ENCODE measurements around the gene BOK. TPM values are rescaled to one million over a fixed set of nuclear protein-coding genes. Genes with fewer than 3 reads are reported as not detected.

The BOK gene
- total and polyA plus RNA-seq, 2 donors (not counting 1 experiment from before 2014, with no cell fraction given) = 21.2 to 42.4 TPM

- peaks cover 2% of the 10 kb centered on the region for H3K4me1 ChIP-seq (ENCODE audit: control insufficient read depth, extremely low read depth, insufficient read depth, low read length)
- TF ChIP-seq EZH2 (IDR thresholded peaks at IDR 0.05; ENCODE audit: low read length, missing control alignments) (no peak), CTCF (conservative IDR thresholded peaks at IDR 0.05 in 1 of 2, IDR thresholded peaks at IDR 0.05 in 1 of 2; ENCODE audit: low read depth in 1 of 2, low read length in 2 of 2) (no peak)
- H3K4me2 ChIP-seq (ENCODE audit: extremely low read depth, insufficient read depth, low read length) = no peak overlapping the region
- peaks cover 3% of the 10 kb centered on the region for H3K27me3 ChIP-seq (ENCODE audit: control insufficient read depth, insufficient read depth, low read length)
- DNase-seq (ENCODE audit: low read depth in 2 of 2) = no peak
- no peaks in the 10 kb centered on the region for H3K36me3 ChIP-seq (ENCODE audit: control insufficient read depth, insufficient read depth, low read length)
- H3K79me2 ChIP-seq (ENCODE audit: control insufficient read depth, insufficient read depth, low read length) = no peaks in the 10 kb centered on the region
- H4K20me1 ChIP-seq (ENCODE audit: control insufficient read depth, extremely low read depth, insufficient read depth, low read length) = no peaks in the 10 kb centered on the region
- no peak overlapping the region for H3K27ac ChIP-seq (ENCODE audit: insufficient read depth, low read length)
- no peaks in the 10 kb centered on the region for H3K9me3 ChIP-seq (ENCODE audit: control insufficient read depth, insufficient read depth, low read depth, low read length)
- no peak overlapping the region for H3K4me3 ChIP-seq (replicated peaks in 1 of 4; ENCODE audit: control extremely low read depth in 1 of 4, insufficient read depth in 1 of 4, low read depth in 3 of 4, low read length in 4 of 4)
- no peak overlapping the region for H3K9ac ChIP-seq (ENCODE audit: insufficient read depth, low read length)
- H2AFZ ChIP-seq (ENCODE audit: low read length) = no peak overlapping the region
Measured at GRCh38 chr2:241535871-241536655, 22.5 kb upstream of the BOK start.

GRCh38 chr2:241538838-241539615 lies 19.5 kb upstream of the BOK start:
- Histone ChIP-seq H3K27me3 (ENCODE audit: control insufficient read depth, insufficient read depth, low read length) (no peaks in the 10 kb centered on the region), H2AFZ (ENCODE audit: low read length) (no peak overlapping the region), H3K79me2 (ENCODE audit: control insufficient read depth, insufficient read depth, low read length) (no peaks in the 10 kb centered on the region), H3K4me1 (ENCODE audit: control insufficient read depth, extremely low read depth, insufficient read depth, low read length) (peaks cover 6% of the 10 kb centered on the region), H3K36me3 (ENCODE audit: control insufficient read depth, insufficient read depth, low read length) (no peaks in the 10 kb centered on the region), H3K27ac (ENCODE audit: insufficient read depth, low read length) (no peak overlapping the region), H3K9ac (ENCODE audit: insufficient read depth, low read length) (no peak overlapping the region), H3K4me3 (replicated peaks in 1 of 4; ENCODE audit: control extremely low read depth in 1 of 4, insufficient read depth in 1 of 4, low read depth in 3 of 4, low read length in 4 of 4) (no peak overlapping the region), H3K4me2 (ENCODE audit: extremely low read depth, insufficient read depth, low read length) (no peak overlapping the region), H4K20me1 (ENCODE audit: control insufficient read depth, extremely low read depth, insufficient read depth, low read length) (no peaks in the 10 kb centered on the region), H3K9me3 (ENCODE audit: control insufficient read depth, insufficient read depth, low read depth, low read length) (no peaks in the 10 kb centered on the region)
- no peak for TF ChIP-seq CTCF (conservative IDR thresholded peaks at IDR 0.05 in 1 of 2, IDR thresholded peaks at IDR 0.05 in 1 of 2; ENCODE audit: low read depth in 1 of 2, low read length in 2 of 2)
- TF ChIP-seq EZH2 (IDR thresholded peaks at IDR 0.05; ENCODE audit: low read length, missing control alignments) = no peak
- DNase-seq (ENCODE audit: low read depth in 2 of 2) = no peak

GRCh38 chr2:241539616-241540374 lies 18.8 kb upstream of the BOK start:
- Histone ChIP-seq H3K9me3 (ENCODE audit: control insufficient read depth, insufficient read depth, low read depth, low read length) (no peaks in the 10 kb centered on the region), H3K4me1 (ENCODE audit: control insufficient read depth, extremely low read depth, insufficient read depth, low read length) (peaks cover 6% of the 10 kb centered on the region), H3K79me2 (ENCODE audit: control insufficient read depth, insufficient read depth, low read length) (no peaks in the 10 kb centered on the region), H3K4me2 (ENCODE audit: extremely low read depth, insufficient read depth, low read length) (no peak overlapping the region), H3K36me3 (ENCODE audit: control insufficient read depth, insufficient read depth, low read length) (no peaks in the 10 kb centered on the region), H4K20me1 (ENCODE audit: control insufficient read depth, extremely low read depth, insufficient read depth, low read length) (no peaks in the 10 kb centered on the region), H3K4me3 (replicated peaks in 1 of 4; ENCODE audit: control extremely low read depth in 1 of 4, insufficient read depth in 1 of 4, low read depth in 3 of 4, low read length in 4 of 4) (no peak overlapping the region), H3K27me3 (ENCODE audit: control insufficient read depth, insufficient read depth, low read length) (no peaks in the 10 kb centered on the region), H3K27ac (ENCODE audit: insufficient read depth, low read length) (no peak overlapping the region), H2AFZ (ENCODE audit: low read length) (no peak overlapping the region), H3K9ac (ENCODE audit: insufficient read depth, low read length) (no peak overlapping the region)
- TF ChIP-seq EZH2 (IDR thresholded peaks at IDR 0.05; ENCODE audit: low read length, missing control alignments) (no peak), CTCF (conservative IDR thresholded peaks at IDR 0.05 in 1 of 2, IDR thresholded peaks at IDR 0.05 in 1 of 2; ENCODE audit: low read depth in 1 of 2, low read length in 2 of 2) (no peak)
- no peak for DNase-seq (ENCODE audit: low read depth in 2 of 2)

Measured in fibroblast of lung (primary cell).